ENCODE data around the gene AGT.
"Not testable (repeated sequence)": the region's sequence is repeated elsewhere in the genome, so short reads cannot be mapped to it uniquely, and the experiment has no call there.

The AGT gene

GRCh38 chr1:230744382-230744781 is 30.5 kb upstream of the AGT start:
- DNase-seq (ENCODE audit: low read depth in 3 of 3), result no peak

- DNase-seq (ENCODE audit: low read depth in 3 of 3), result no peak
Measured at GRCh38 chr1:230743899-230744298, 30.0 kb upstream of the AGT start.

- DNase-seq (ENCODE audit: low read depth in 3 of 3), result no peak
Measured at GRCh38 chr1:230739564-230740290, 25.8 kb upstream of the AGT start.

GRCh38 chr1:230737622-230738262 is 23.8 kb upstream of the AGT start:
- DNase-seq (ENCODE audit: low read depth in 3 of 3), result no peak

GRCh38 chr1:230735447-230735846 is 21.5 kb upstream of the AGT start:
- no peak for DNase-seq (ENCODE audit: low read depth in 3 of 3)

- DNase-seq (ENCODE audit: low read depth in 3 of 3), result no peak
Measured at GRCh38 chr1:230730977-230731376, 17.1 kb upstream of the AGT start.

GRCh38 chr1:230728710-230729392 is 14.9 kb upstream of the AGT start:
- DNase-seq (ENCODE audit: low read depth in 3 of 3), result no peak

- no peak for DNase-seq (ENCODE audit: low read depth in 3 of 3)
Measured at GRCh38 chr1:230725256-230726012, 11.5 kb upstream of the AGT start.

GRCh38 chr1:230721849-230722522 is 8.1 kb upstream of the AGT start:
- not testable (repeated sequence) for DNase-seq (ENCODE audit: low read depth in 3 of 3)

- DNase-seq (ENCODE audit: low read depth in 3 of 3), result no peak
Measured at GRCh38 chr1:230717251-230717650, 3.3 kb upstream of the AGT start.

- DNase-seq (ENCODE audit: low read depth in 3 of 3), result not testable (repeated sequence)
Measured at GRCh38 chr1:230716453-230716852, 2.5 kb upstream of the AGT start.

GRCh38 chr1:230715510-230715909 is 1.6 kb upstream of the AGT start:
- no peak for DNase-seq (ENCODE audit: low read depth in 3 of 3)

GRCh38 chr1:230713547-230713914 is 391 bp downstream of the AGT start:
- DNase-seq (ENCODE audit: low read depth in 3 of 3), result no peak

GRCh38 chr1:230713138-230713537 is 784 bp downstream of the AGT start:
- no peak for DNase-seq (ENCODE audit: low read depth in 3 of 3)

- no peak for DNase-seq (ENCODE audit: low read depth in 3 of 3)
Measured at GRCh38 chr1:230712470-230712942, 1.4 kb downstream of the AGT start.

GRCh38 chr1:230711245-230711644 is 2.7 kb downstream of the AGT start:
- no peak for DNase-seq (ENCODE audit: low read depth in 3 of 3)

- no peak for DNase-seq (ENCODE audit: low read depth in 3 of 3)
Measured at GRCh38 chr1:230710543-230710904, 3.4 kb downstream of the AGT start.

GRCh38 chr1:230709619-230710542 is 4.0 kb downstream of the AGT start:
- no peak for DNase-seq (ENCODE audit: low read depth in 3 of 3)

- no peak for DNase-seq (ENCODE audit: low read depth in 3 of 3)
Measured at GRCh38 chr1:230708631-230709580, 5.0 kb downstream of the AGT start.
